ENCODE results near the gene CDC40.
"Not testable (repeated sequence)": the region's sequence is repeated elsewhere in the genome, so short reads cannot be mapped to it uniquely, and the experiment has no call there.

The CDC40 gene

DNA sequence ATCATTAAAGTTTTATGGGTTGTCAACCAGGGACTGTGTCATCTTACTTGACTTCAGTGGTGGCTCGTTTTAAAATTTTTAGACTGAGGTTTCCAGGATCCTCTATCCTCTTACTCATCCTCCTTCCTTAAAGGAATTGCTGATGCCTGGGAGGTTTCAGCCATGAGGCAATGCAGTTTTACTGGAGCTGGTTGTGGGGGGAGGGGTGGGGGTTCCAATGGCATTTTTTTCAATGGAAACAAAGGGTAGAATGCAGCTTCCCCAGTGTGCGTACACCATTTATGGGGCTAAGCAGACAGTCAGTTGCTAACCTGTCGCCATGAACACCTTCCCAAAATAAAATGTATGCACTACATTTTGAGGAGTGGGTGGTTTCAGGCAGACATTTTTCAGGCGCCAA, 89.9 kb downstream of the CDC40 start:
- DNase-seq (ENCODE audit: low spot score) = no peak

DNA sequence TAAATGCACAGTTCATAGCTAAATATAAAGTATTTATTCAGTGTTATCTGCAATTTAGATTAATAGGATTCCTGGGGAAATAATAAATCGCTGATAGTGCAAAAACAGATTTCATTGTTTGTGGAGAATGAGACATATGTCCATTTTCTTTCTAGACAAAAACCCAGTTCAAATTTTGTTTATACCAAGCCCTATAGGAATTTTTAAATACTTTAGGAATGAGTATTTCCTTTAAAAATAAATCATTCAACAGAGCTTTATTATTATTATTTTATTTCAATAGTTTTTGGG, 91.5 kb downstream of the CDC40 start:
- no peak for DNase-seq (ENCODE audit: low spot score)

GRCh38 chr6:110272781-110273180, 92.6 kb downstream of the CDC40 start:
- DNase-seq (ENCODE audit: low spot score) = not testable (repeated sequence)

DNA sequence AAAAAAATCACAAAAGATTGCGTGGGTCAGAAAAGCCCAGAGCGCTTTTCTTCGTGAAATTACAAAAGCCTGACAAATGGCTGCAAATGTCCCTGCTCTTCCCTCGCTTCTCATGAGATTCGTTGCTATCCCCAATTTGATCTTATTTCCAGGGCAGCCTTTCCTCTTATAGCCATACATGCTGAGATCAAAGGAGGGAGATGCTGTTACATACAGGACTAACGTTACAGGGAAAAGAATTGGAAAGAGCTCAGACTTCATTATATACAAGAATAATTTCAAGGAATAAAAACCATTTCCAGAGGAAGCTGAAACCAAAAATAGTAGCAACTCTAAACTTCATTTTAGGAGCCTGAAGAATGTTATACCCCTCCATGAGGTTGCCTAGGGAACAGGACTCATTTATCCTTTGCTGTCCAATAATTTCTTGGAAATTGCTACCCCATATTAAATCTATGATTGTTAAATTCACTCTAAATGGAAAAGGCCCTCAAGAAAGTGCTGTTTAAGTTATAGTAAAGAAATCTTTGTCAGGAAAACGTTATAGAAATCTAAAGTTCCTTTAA, 97.0 kb downstream of the CDC40 start:
- no peak for DNase-seq (ENCODE audit: low spot score)
